ENCODE measurements around the gene LHFPL2.
"Not testable (repeated sequence)": the region's sequence is repeated elsewhere in the genome, so short reads cannot be mapped to it uniquely, and the experiment has no call there.

The LHFPL2 gene

DNA sequence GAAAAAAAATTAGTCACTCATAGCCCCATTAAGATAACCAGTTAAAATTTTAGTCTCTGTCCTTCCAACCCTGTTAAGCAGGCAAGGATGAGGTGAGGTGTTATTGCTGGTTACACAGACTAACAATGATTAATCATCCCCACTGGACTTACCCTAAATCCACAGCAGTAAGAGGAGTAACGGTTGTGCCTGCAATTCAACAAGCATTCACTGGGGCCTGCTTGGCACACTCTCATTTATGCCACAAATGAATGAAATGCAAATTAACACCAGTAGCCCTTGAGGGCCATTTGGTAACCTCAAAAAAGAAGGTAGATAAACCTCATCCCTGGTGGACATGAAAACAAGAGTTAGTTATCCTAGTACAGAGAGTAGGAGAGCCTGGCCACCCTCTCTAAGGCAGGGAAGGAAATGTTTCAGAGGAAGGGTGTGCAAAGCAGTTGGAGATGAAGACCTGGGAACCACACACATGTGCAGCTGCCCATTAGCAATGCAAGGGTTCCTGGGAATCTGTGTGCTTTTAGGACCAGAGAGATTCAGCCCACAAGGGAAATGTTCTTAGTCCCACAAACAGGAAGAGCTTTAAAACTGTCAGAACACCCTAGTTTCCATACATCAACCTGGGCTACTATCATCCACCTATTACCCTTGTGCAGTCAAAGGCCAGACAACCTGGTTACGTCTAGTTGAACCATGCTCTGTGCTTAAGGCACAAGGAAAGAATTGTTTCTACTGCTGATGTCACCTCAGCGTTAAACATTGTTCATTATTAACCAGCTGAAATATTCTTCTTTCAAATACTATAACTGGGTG lies 7.7 kb downstream of the LHFPL2 start:
- no peak for DNase-seq (ENCODE audit: low spot score)

DNA sequence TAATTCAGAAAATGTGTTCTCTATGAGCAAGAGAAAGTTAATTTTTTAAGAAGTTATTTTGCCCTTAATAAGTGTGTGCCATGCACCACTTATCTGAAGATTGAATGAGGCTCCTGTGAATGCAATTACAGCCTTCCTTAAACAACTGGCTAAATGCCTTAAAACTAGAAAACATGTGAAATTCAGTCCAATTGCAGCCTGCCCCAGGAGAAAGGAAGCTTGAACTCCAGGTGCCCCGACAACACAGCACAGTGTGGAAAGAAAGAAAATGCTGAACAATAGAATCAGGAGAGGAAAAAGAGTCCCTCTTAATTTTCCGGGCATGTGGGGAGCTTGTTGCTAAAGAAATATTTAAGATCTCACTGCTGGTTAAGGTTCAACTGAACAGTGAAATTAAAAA lies 8.8 kb downstream of the LHFPL2 start:
- no peak for DNase-seq (ENCODE audit: low spot score)

DNA sequence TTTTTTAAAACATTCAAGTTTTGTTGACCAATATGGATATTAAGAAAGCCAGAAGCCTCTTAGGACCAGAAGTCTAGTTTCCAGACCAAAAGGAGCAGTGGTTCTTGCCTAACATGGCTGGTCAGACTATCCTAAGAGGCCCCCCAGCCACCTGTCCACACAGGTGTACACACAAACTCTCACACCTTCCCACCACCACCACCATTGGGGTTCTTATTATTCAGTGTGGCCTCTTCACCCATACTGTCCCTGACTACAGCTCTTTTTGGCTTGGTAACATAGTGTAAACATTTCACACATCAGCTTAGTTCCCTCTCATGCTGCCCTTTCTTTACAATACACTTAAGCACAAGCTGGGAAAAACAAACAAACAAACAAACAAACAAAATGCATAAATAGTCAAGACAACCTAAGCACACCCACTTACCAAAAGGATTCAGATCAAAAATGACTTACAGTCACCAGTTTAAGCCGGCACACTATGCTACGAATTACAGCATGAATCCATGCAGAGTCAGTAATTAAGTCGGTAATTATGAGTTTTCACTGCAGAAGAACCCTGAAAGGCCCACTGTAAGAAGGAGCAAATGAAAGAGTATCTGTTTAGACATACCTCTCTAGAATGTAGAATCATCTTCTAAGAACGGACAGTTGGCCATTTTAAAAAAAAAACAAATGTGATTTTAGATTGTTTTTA lies 9.5 kb downstream of the LHFPL2 start:
- no peak for DNase-seq (ENCODE audit: low spot score)

DNA sequence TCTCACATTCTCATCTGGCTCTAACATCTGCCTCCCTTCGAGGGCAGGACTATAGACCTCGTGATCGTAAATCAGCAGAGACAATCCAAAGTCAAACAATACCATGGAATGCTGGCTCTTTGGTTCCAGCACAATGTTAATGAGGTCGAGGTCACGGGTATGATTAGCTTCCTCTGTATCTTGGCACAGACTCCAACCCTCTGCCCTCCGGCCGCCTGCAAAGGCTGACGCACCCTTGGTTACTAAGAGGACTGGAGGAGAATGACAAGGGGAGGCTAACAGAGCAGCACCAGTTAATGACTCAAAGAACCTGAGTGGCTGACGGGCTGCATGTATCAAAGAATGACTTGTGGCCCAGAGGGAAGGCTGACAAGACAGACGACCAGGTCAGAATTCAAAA lies 10.1 kb downstream of the LHFPL2 start:
- DNase-seq (ENCODE audit: low spot score), result peak; percentile 56

DNA sequence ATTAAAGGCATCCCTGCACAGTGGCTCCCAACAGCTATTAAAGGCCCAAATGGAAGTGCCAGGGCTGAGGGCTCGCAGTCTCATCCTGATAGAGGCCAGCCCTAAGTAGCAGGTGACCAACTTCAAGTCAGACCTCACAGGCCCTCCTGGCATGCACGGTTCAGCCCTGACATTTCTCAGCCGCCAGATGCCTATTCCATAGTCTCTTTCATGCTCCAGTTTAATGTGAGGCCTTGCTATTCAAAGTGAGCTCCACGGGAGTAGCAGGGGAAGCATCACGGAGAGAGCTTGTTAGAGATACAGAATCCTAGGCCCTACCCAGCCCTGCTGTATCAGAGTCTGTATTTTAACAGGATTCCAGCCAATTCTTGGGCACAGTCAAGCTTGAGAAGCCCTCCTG lies 11.1 kb downstream of the LHFPL2 start:
- no peak for DNase-seq (ENCODE audit: low spot score)

DNA sequence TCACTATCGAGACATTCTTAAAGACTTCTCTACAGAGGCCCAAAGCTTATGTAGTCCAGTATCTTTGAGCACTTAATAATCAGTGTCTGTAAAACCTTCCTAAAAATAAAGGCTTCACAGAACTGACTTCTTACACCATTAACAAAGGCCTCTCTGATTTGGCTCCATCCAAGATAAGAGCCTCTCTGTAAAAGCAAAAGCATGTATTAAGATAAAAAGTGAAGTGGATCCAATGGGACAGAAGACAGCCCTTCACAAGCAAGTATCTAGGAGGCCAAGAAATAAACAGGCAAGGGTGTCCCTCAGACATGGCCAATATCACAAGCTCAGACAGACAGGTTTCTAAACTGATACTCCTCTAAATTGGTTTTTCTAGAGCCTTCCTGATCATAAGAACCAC lies 11.9 kb downstream of the LHFPL2 start:
- DNase-seq (ENCODE audit: low spot score), result no peak

DNA sequence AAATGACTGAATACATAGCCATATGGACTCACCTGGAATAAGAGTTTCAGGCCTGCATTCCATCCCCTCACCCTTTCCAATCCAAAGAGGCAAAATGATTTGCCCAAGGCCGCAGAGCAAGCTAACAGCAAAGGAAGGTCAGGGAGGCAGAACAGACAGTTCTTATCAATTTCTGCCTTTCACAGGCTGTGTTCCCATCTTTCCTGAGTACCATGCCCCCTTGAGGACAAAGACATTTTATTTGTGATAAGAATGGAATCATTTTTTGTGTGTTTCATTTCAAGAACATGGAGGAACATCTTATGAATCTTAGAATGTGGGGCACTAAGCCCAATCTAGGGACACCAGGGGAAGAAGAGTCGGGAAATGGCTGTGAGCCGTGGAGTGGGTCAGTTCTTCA lies 13.9 kb downstream of the LHFPL2 start:
- DNase-seq (ENCODE audit: low spot score), result no peak

DNA sequence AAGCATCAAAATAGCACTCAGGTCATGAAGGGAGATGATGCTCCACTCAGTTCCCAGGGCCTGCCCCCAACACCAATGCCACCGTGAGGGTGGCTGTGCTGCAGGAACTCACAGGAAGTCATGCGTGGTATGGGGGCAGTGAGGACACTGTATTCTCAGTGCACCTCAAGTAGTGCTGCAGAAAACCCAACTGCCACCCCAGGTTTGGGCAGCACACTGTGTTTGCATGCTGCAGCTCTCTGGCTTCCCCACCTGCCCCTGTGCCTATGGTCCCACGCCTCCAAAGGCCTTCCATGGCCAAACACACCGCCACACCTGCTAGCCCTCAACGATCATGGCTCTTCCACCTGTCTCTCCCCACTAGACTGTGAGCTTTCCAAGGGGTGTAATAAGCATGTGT lies 14.3 kb downstream of the LHFPL2 start:
- DNase-seq (ENCODE audit: low spot score), result no peak

DNA sequence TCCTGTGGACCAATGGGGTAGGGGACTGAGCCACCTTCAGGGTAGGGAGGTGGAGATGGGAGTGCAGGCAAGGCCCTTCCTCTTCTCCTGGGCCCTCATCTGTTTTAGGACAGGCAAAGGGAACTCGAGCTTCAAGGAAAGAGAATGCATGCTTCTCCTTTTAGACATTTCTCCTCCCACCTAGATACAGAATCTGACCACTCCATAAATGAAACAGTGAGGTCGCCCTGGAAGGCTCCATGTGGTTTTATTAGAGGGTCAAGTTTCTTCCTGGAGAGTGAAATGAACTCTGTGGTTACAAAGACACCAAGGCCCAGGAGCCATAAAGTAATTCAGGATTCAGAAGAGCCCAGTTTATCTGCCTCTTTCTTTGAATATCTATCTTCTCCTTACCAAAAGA lies 14.9 kb downstream of the LHFPL2 start:
- DNase-seq (ENCODE audit: low spot score), result no peak

DNA sequence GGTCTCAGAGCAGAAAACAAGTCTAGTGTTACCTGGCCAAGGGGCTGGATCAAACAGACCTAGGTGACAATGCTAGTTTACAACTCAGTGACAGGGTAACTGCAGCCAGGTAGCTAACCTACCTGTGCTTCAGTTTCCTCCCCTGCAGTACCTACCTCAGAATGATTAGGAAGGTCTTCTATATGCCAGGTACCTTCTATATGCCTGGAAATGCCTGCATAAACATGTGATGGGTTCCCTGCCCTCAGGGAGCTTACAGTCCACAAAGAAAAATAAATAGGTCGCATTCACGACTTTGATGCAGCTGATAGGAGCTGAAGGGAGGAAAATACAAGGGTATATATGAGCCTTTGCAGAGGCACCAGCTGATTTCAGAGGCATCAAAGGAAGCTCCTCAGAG lies 16.1 kb downstream of the LHFPL2 start:
- DNase-seq (ENCODE audit: low spot score), result no peak

DNA sequence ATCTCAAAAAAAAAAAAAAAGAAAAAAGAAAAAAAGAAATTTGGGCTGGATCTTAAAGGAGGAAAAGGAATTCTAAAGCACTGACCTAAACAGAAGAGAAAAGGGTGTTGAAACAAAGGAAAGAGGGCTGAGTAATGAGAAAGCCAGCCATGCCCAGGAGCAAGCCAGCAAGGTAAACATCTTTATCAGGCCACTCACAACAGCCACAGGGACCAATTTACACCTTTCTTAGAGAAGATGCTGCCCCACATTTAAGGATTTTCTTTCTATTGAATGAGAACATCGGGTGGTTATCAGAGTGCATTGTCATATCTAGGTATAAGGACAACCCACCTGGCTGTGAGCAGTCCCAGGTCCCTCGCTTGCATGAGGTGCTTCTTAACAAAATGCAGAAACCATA lies 16.6 kb downstream of the LHFPL2 start:
- no peak for DNase-seq (ENCODE audit: low spot score)

DNA sequence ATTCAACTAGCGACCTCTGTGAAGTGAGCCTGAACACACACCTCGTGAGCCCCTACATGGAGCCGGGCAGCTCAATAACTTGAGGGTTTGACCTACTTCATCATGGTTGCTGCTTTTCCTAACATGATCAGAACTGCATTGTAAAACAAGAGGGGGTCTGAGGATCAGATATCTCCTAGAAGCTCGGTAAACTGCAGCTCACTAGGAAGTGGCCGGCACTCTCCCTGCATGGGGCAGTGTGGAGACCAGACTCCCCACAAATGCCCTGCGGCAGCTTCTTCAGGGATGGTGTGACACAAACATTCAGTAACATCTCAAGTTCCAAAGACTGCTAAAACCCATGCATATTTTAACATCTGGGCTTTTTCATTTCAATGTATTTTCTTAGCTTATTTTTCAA lies 18.5 kb downstream of the LHFPL2 start:
- DNase-seq (ENCODE audit: low spot score), result no peak

DNA sequence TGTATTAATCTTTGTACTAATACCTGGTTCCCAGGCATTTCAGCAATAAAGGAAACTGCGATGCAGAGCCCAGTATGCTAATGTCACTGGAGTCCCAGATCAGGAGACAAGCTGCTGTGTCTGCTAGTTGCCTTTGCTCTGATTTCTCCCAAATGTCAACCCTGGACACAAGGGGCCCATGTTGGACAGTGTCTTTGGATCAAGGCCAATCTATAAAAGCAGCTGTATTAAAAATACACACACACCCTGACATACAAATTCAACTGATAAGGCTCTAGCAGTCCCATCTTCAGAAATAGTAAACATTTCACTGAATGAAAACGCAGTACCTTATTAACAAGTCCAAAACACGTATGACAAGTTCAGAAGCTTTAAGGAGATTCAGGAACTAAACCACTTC lies 18.9 kb downstream of the LHFPL2 start:
- DNase-seq (ENCODE audit: low spot score), result no peak

DNA sequence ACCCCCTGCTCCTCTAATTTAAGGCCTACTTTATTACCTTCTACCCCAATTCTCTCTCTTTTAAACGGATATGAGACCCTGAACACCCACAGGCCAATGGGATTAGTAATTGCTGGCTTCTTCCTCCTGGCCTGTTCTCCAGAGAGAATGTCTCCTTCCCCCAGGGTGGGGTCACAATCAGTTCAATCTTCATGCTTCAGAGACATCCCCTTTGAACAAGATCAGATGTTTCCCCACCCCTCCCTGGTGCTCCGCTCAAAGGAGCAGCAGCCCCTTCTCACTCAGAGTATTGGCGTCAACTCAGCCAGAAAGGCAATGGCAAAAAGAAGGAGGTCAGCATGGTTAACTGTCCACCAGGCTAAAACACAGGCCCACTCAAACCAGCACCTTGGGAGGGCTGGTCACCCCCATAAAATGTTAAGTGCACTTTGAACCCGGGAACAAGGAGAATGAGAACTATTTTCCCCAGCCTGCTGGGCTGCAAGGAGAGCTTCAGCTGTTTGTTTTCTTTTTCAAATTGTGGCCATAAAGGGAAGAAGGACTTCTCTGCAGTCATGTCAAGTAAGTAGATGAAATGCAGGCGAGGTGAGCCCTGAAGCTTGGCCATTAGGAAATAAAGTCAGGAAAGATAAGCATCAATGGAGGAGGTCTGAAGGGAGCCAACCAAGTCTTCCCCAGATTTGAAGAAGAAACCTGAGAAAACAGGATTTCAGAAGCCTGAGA lies 20.1 kb downstream of the LHFPL2 start:
- no peak for DNase-seq (ENCODE audit: low spot score)

DNA sequence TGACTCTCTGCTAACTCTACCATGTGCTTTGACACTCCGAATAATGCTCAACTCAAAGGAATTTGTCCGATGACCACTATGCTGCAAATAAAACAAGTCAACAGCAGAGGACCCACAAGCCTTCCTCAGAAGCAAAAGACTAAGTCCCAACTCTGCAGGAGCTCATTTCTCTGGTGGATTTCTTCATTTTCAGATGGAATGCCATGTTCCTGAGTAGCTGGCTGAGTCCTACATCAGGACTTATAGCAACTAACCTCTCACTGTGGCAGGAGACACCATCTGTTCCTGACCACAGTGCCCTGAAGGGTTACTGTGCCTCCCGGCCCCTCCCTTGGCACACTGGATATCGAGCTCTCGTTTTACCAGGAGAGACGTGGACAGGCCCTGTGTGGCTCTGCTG lies 20.8 kb downstream of the LHFPL2 start:
- no peak for DNase-seq (ENCODE audit: low spot score)

DNA sequence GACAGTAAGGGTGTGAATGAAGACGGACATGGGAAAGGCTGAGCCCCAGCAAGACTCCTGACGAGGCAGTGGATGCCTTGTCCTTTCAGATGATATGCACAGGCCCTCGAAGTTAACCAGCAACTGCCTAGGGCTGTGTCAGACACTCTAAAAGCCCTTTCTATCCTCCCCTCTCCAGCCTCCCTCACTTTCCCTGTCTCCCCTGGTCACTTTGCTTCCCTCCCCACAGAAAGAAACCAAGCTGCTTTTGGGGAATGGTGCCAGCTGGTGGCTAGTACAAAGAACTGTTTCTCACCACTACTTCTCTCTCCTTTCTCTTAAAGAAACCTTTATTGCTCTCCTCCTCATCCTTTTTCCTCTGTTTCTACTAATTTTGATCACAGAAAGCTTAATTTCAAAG lies 21.4 kb downstream of the LHFPL2 start:
- DNase-seq (ENCODE audit: low spot score), result no peak

DNA sequence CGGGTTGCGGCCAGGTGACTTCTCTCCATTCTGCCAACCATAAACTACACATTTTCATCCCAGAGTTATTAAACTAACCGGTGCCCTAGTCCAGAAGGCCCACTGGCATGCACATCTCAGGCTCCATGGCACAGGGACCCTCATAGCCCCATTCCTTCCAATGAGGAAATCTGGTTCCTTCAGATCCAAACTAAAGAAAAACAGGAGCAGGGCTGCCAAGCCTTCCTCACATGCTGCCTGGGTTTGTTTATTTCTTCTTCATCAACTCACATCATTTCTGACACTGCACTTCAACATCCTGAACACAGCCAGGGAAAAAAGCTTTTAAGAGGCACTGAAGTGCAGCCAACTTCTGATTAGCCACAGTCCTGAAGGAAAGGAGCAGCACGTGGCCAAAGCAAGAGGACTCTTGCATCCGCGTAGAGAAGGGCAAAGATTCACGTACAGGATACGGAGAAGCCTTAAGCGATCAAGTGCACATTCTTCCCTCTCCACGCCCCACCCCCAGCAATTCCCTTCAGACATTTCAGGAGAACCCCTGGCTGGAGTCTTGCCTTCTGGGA lies 22.5 kb downstream of the LHFPL2 start:
- DNase-seq (ENCODE audit: low spot score), result no peak

DNA sequence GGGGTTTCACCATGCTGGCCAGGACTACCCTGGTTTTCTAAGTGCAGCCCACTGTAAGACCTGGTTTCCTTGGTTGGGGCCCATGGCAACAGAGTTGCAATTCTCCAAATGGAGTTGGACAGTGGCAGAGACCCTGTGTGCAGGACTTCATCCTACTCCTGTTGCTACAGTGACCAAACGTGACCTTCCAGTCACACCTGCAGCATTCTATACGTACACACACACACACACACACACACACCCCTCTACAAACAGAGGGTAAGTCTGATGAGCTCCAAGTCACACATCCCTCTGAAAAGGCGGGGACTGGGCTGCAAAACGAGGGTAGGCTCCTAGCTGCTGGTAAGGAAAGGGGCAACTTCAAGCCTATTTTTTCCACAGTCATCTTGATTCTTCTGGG lies 23.6 kb downstream of the LHFPL2 start:
- DNase-seq (ENCODE audit: low spot score), result no peak

DNA sequence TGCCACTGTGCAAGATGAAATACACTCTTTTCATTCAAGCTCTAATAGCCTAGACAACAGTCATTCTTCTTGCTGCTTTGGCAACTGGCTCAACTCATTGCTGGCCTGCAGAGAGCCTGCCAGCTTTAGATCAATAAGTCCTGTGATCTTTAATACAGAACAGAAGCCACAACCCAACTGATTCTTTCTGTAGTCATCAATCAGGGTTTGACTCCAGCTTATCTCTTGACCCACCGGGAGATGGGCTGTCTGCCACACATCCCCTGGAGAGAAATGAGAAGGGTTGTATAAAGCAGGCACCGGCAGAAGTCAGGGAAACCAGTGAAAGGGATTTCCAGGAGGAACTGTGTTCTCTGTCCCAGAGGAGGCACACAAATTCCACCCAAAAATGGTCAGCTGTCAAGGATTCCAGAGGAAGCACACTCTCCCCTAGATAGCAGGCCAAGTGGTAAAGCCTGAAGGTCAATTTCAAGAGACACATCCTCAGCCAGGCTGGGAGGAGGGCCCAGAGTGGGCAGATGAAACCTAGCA lies 24.5 kb downstream of the LHFPL2 start:
- no peak for DNase-seq (ENCODE audit: low spot score)

DNA sequence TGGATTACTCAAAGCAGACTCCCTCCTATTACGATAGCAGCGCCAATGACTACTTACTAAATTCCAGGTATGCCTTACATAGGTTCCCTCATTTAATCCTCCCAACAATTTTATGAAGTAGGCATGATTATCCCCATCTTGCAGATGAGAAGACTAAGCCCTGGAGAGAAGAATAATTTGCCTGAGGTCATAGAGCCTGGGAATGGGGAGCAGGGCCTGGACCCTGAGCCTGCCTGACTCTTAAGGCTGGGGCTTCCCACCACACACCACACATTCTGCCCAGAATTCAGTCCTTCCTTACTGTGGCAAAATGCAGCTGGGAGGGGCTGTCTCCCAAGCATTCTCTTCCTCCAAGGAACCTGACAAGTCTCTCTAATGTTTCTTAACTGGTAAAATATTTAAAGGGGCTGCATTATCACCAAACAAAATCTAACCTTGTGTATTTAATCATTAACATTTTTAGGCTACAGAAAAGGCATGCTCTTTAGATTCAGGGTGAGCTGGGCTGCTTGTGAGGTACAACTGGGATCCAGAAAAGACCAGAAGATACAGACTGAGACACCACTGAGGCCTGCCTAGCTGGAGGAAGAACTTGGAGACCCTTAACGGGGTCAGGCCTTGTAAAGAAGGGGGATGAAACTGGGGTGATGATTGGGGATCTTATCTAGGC lies 26.1 kb downstream of the LHFPL2 start:
- no peak for DNase-seq (ENCODE audit: low spot score)

DNA sequence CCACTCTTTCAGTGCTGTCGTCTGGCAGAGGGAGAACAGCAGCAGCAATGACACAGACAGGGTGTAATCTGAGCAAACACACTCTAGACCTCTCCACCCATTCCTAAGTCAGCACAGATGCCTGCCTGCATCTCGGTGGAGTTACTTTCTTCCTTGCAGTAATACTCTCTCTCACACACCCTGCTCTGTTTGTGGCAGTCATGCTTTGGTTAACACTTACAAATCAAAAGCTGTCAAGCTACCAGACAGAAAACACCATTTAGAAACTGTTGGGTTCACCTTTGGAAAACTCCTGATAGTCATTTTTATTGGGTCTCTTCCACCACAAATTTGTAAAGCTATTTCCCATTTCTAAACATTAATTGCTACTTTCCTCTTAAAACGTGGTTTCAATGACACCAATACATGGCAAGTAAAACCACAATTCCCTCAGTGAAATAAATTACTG lies 27.3 kb downstream of the LHFPL2 start:
- DNase-seq (ENCODE audit: low spot score), result no peak

DNA sequence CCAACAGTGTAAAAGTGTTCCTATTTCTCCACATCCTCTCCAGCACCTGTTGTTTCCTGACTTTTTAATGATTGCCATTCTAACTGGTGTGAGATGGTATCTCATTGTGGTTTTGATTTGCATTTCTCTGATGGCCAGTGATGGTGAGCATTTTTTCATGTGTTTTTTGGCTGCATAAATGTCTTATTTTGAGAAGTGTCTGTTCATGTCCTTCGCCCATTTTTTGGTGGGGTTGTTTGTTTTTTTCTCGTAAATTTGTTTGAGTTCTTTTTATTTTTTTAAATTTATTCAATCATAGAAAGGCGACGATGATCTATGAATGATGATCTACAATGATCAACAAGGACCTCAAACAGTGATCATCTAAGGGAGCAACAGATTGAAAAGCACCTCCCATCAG lies 28.5 kb downstream of the LHFPL2 start:
- DNase-seq (ENCODE audit: low spot score), result not testable (repeated sequence)
